DOHH2 (cell line): ENCODE data around the gene SCNN1G.

ENCODE experiments used
- CTCF ChIP-seq: fragments of 200-600 bp; sonication (generic); IDR thresholded peaks from one replicate; pipeline ENCODE4 v1.5.1; 2014; ENCODE audit warnings: antibody characterized with exemption, mild to moderate bottlenecking, low read depth, low read length; ENCODE audit not compliant: poor library complexity, severe bottlenecking
- EZH2phosphoT487 ChIP-seq: fragments of 200-600 bp; sonication (generic); IDR thresholded peaks from 2 replicates; pipeline ENCODE4 v1.6.1; 2017; ENCODE audit warnings: borderline replicate concordance, mild to moderate bottlenecking, antibody characterized with exemption, low read length, moderate library complexity, mixed read lengths

DNA sequence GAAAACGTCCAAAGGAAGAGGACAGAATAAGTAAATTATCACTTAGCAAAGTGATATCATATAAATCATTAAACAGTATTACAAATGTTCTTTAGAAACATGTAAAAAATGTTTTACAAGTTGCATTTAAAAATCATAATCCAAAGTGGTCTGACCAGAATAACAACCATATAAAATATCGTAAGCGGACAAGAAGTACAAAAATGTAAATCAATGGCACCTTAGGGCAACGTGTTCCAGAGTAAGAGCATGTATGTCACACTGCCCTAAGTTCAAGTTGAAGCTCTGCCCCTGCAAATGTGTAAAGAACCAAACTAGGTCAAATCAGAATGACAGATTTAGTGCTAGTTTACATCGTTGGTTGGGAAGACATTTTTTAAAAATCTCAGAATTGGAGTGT is 44.7 kb upstream of the SCNN1G start:
- TF ChIP-seq CTCF (no peak), EZH2phosphoT487 (no peak)
